Mesothelial cell of epicardium (in vitro differentiated cells): Measurements from ENCODE around the gene KIFC3. TPM values are rescaled to one million over a fixed set of nuclear protein-coding genes. Genes with fewer than 3 reads are reported as not detected.

Experiments
- DNase-seq, 2 experiments: peaks; one replicate each; pipeline ENCODE4 v3.0.0; 2021; ENCODE audit warnings: low spot score in 2 of 2; ENCODE audit not compliant: unreplicated experiment in 2 of 2
- H3K27ac Mint-ChIP-seq: 2 replicates; pipeline ENCODE4 v1.8.0; 2021; ENCODE audit warnings: mixed read lengths
- H3K27me3 Mint-ChIP-seq: 2 replicates; pipeline ENCODE4 v1.8.0; 2021; ENCODE audit warnings: low read depth, mixed read lengths
- H3K36me3 Mint-ChIP-seq: 2 replicates; pipeline ENCODE4 v1.8.0; 2021; ENCODE audit warnings: mixed read lengths
- H3K4me1 Mint-ChIP-seq: 2 replicates; pipeline ENCODE4 v1.8.0; 2021; ENCODE audit warnings: mixed read lengths
- H3K4me3 Mint-ChIP-seq: 2 replicates; pipeline ENCODE4 v1.8.0; 2021; ENCODE audit warnings: mild to moderate bottlenecking, moderate library complexity, mixed read lengths
- H3K9me3 Mint-ChIP-seq: 2 replicates; pipeline ENCODE4 v1.8.0; 2021; ENCODE audit warnings: mixed read lengths
- total RNA-seq: library from RNA; stranded (reverse); gene quantifications from 3 replicates; pipeline ENCODE4 v1.2.1, GENCODE V29; 2021
- TF ChIP-seq, protein P1 (sequence below): fragments of 200-600 bp; sonication (generic); IDR thresholded peaks from one replicate; pipeline ENCODE4 v1.5.0; 2021; ENCODE audit warnings: antibody characterized with exemption; ENCODE audit not compliant: unreplicated experiment

Gene KIFC3
- total RNA-seq, 1 donor from 2014 or later, result 38.7 TPM

DNA sequence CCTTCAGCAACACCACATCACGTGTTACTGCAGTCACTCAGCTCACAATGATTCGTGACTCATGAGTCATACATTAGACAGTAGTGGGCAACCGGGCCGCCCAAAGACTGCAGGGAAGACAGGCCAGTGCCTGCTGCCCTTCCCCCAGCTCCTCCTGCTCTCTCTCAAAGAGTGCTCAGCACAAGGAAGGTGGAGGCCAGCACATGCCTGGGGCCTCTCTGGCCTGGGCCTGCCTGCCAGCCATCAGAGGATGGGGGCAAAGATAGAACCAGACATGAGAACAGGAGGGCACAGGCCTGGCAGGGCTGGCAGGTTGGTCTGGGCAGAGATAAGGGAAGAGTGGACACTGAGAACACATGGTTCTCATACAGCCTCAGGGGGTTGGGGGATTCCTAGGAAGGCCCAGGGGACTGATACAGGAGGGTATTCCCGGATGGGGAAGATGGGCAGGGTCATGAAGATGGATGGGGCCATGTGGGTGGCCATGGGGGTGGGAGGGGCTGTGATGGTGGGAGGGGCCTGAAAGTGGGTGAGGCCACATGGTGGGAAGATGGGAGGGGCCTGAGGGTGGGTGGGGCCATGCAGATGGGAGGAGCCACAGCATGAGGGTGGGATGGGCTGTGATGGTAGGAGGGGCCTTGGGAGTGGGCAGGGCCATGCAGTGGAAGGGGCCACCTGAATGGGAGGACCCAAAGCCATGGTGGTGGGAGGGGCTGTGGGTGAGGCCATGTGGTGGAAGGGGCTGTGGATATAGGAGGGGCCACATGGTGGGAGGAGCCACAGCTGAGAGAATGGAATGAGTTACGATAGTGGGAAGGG lies 37.7 kb downstream of the KIFC3 start:
- no peaks in the 10 kb centered on the region for H3K27me3 Mint-ChIP-seq
- H3K36me3 Mint-ChIP-seq, result peaks cover 19% of the 10 kb centered on the region
- H3K9me3 Mint-ChIP-seq, result no peaks in the 10 kb centered on the region
- peaks cover 9% of the 10 kb centered on the region for H3K4me1 Mint-ChIP-seq
- no peak overlapping the region for H3K27ac Mint-ChIP-seq
- H3K4me3 Mint-ChIP-seq, result no peak overlapping the region
- TF ChIP-seq, protein P1, sequence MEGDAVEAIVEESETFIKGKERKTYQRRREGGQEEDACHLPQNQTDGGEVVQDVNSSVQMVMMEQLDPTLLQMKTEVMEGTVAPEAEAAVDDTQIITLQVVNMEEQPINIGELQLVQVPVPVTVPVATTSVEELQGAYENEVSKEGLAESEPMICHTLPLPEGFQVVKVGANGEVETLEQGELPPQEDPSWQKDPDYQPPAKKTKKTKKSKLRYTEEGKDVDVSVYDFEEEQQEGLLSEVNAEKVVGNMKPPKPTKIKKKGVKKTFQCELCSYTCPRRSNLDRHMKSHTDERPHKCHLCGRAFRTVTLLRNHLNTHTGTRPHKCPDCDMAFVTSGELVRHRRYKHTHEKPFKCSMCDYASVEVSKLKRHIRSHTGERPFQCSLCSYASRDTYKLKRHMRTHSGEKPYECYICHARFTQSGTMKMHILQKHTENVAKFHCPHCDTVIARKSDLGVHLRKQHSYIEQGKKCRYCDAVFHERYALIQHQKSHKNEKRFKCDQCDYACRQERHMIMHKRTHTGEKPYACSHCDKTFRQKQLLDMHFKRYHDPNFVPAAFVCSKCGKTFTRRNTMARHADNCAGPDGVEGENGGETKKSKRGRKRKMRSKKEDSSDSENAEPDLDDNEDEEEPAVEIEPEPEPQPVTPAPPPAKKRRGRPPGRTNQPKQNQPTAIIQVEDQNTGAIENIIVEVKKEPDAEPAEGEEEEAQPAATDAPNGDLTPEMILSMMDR, result no peak
- no peak for DNase-seq

DNA sequence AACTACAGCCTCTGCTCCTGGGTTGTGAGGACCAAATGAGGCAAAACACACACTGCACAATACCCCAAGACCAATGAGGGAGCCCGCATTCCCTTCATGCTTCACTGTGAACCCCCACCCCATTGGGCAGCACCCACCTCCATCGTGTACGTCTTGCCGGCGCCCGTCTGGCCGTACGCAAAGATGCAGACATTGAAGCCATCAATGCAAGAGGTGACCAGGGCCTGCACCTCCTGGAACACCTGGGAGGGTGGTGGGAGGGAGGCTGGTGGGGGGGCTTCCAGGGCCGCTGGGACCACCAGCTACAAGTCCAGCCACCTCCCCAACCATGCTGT lies 38.3 kb downstream of the KIFC3 start:
- TF ChIP-seq, protein P1, result no peak
- no peaks in the 10 kb centered on the region for H3K9me3 Mint-ChIP-seq
- peaks cover 11% of the 10 kb centered on the region for H3K4me1 Mint-ChIP-seq
- H3K4me3 Mint-ChIP-seq, result no peak overlapping the region
- DNase-seq, result no peak
- H3K36me3 Mint-ChIP-seq, result peaks cover 19% of the 10 kb centered on the region
- no peaks in the 10 kb centered on the region for H3K27me3 Mint-ChIP-seq
- H3K27ac Mint-ChIP-seq, result no peak overlapping the region

DNA sequence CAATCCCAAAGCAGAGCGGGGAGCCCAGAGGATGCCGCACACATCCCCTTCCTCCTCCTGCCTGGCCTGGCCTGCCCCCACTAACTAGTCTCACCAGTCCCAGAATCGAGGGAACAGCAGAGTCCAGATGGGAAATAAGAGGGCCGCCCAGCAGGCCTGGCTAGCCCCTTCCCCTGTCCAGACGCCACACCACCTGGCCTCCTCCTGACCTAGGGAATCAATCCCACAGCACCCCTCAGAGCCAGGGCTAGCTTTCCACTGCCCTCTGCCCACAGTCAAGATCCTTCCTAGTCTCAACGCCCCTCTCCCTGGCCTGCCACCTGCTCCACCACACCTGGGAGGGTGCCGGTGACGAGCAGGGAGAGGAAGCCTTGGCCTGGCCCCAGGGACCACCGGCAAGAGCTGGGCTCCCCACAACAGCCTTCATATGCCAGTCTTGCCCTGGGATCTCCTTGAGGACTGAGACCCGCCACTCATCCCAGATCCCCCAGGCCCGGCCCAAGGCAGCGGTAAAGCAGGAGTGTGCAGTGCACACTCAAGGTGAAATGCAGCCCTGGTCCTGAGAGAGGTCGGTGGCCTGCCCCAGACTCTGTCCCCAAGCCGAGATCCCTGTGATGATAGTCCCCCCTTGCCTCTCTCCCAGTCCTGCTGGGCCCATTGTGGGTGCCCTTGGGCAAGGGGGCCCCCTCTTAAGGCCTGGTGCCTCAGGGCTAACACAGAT lies 38.8 kb downstream of the KIFC3 start:
- H3K36me3 Mint-ChIP-seq, result peaks cover 19% of the 10 kb centered on the region
- peaks cover 11% of the 10 kb centered on the region for H3K4me1 Mint-ChIP-seq
- no peaks in the 10 kb centered on the region for H3K9me3 Mint-ChIP-seq
- TF ChIP-seq, protein P1, result no peak
- peak overlapping the region; percentile 39 for H3K27ac Mint-ChIP-seq
- no peaks in the 10 kb centered on the region for H3K27me3 Mint-ChIP-seq
- no peak for DNase-seq
- no peak overlapping the region for H3K4me3 Mint-ChIP-seq

DNA sequence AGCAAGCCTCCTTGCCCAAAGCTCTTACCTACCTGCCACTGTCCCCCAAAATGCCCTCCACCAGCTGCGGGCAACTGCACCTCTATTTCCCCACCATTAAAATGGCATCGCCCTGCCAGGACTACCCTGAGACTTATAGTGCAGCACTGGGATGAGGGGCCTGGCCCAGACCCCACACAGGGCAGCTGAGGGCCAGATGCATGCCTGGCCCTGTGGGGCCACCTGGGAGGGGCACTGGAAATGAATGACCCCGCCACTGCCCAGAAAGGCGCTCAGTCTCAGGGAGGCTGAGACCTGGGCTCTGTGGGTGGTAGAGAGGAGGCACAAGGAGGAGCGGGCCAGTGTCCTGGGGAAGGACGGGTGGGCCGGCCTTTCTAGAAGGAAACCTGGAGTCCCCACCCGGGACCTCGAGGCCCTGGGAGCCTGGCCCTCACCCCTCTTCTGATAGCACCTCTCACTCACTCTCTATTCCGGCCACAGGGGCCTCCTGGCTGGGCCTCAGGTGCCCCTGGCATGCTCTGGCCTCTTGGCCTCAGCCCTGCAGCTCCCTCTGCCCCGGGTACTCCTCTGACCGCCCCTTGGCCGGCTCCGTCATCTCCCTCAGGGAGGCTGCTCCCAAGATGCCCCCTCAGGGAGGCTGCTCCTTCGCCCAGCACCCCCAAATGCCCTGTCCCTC lies 39.8 kb downstream of the KIFC3 start:
- H3K27me3 Mint-ChIP-seq, result no peaks in the 10 kb centered on the region
- no peak overlapping the region for H3K27ac Mint-ChIP-seq
- no peaks in the 10 kb centered on the region for H3K9me3 Mint-ChIP-seq
- no peak overlapping the region for H3K4me3 Mint-ChIP-seq
- no peak for DNase-seq
- peaks cover 11% of the 10 kb centered on the region for H3K4me1 Mint-ChIP-seq
- H3K36me3 Mint-ChIP-seq, result peaks cover 19% of the 10 kb centered on the region
- TF ChIP-seq, protein P1, result no peak

DNA sequence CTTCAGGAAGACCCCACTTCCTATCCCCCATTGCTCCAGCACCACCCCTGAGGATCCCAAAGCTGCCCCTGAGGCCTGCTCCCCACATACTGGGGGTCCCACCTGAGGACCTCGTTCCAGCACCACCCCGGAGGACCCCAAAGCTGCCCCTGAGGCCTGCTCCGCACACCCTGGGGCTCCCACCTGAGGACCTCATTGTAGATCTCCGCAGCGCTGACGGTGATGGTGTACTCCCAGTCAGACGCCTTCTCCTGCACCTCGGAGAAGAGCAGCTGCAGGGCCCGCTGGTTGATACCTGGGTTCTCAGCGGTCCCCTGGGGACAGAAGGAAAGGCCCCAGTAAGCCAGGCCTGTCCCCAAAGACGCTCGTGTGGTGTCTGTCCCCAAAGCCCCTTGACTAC lies 40.3 kb downstream of the KIFC3 start:
- no peak overlapping the region for H3K4me3 Mint-ChIP-seq

More for the DNA sequence above, 40.3 kb downstream of the KIFC3 start:
- no peak for DNase-seq
- Mint-ChIP-seq H3K9me3 (no peaks in the 10 kb centered on the region), H3K36me3 (peaks cover 16% of the 10 kb centered on the region), H3K4me1 (peaks cover 11% of the 10 kb centered on the region), H3K27ac (no peak overlapping the region), H3K27me3 (no peaks in the 10 kb centered on the region)
- TF ChIP-seq, protein P1, result no peak
